ENCODE measurements around the gene CCDC88C.

- TF ChIP-seq CTCF (IDR thresholded peaks at IDR 0.05; ENCODE audit: extremely low read depth in 1 of 2, insufficient read depth in 1 of 2, low read depth in 1 of 2, low read length in 2 of 2): no peak
- no peak for TF ChIP-seq POLR2AphosphoS5 (IDR thresholded peaks at IDR 0.05; ENCODE audit: insufficient read depth, low read depth, low read length)
- TF ChIP-seq, protein P1, sequence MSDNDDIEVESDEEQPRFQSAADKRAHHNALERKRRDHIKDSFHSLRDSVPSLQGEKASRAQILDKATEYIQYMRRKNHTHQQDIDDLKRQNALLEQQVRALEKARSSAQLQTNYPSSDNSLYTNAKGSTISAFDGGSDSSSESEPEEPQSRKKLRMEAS (IDR thresholded peaks at IDR 0.05; ENCODE audit: insufficient read depth, insufficient read length): no peak
- TF ChIP-seq POLR2A (IDR thresholded peaks at IDR 0.05; ENCODE audit: low read depth, low read length): no peak
- no peak for TF ChIP-seq EZH2 (IDR thresholded peaks at IDR 0.05; ENCODE audit: borderline replicate concordance, low read depth, low read length, severe bottlenecking)
- TF ChIP-seq FOS (IDR thresholded peaks at IDR 0.05; ENCODE audit: borderline replicate concordance, insufficient read depth, low read length): no peak
- no peak for TF ChIP-seq MYC (IDR thresholded peaks at IDR 0.05; ENCODE audit: low read depth, low read length)
- no peak for TF ChIP-seq JUN (IDR thresholded peaks at IDR 0.05; ENCODE audit: borderline replicate concordance, insufficient read depth, insufficient read length, low read depth)
- no peak for TF ChIP-seq GATA2 (IDR thresholded peaks at IDR 0.05; ENCODE audit: insufficient read depth, insufficient read length, low read depth, low read length)
Observed at GRCh38 chr14:91375720-91376452, 41.7 kb downstream of the CCDC88C start.

All from endothelial cell of umbilical vein (primary cell).